Measurements from ENCODE around the gene DCUN1D2.
A peak's percentile ranks its signal among the peaks of the same experiment; 100 is the strongest.
"Not testable (repeated sequence)": the region's sequence is repeated elsewhere in the genome, so short reads cannot be mapped to it uniquely, and the experiment has no call there.

Gene DCUN1D2

GRCh38 chr13:113472355-113473025 is 18.0 kb downstream of the DCUN1D2 start:
- no peak for TF ChIP-seq POLR2A (IDR thresholded peaks at IDR 0.05; ENCODE audit: low read depth, low read length)
- FAIRE-seq (no peak), DNase-seq (ENCODE audit: insufficient read length, low spot score) (no peak)

GRCh38 chr13:113471844-113472243 is 18.7 kb downstream of the DCUN1D2 start:
- DNase-seq (ENCODE audit: insufficient read length, low spot score) (no peak), FAIRE-seq (no peak)
- TF ChIP-seq POLR2A (IDR thresholded peaks at IDR 0.05; ENCODE audit: low read depth, low read length): no peak

GRCh38 chr13:113470635-113471163 is 19.8 kb downstream of the DCUN1D2 start:
- DNase-seq (ENCODE audit: insufficient read length, low spot score); FAIRE-seq: not testable (repeated sequence)

GRCh38 chr13:113470073-113470472 is 20.4 kb downstream of the DCUN1D2 start:
- DNase-seq (ENCODE audit: insufficient read length, low spot score) (no peak), FAIRE-seq (no peak)
- TF ChIP-seq POLR2A (IDR thresholded peaks at IDR 0.05; ENCODE audit: low read depth, low read length): no peak

- no peak for DNase-seq (ENCODE audit: insufficient read length, low spot score)
- FAIRE-seq: no peak
- TF ChIP-seq POLR2A (IDR thresholded peaks at IDR 0.05; ENCODE audit: low read depth, low read length): no peak
Measured at GRCh38 chr13:113469582-113469981, 20.9 kb downstream of the DCUN1D2 start.

- DNase-seq (ENCODE audit: insufficient read length, low spot score) (no peak), FAIRE-seq (no peak)
- TF ChIP-seq POLR2A (IDR thresholded peaks at IDR 0.05; ENCODE audit: low read depth, low read length): no peak
Measured at GRCh38 chr13:113468472-113469201, 21.9 kb downstream of the DCUN1D2 start.

GRCh38 chr13:113468029-113468428 is 22.5 kb downstream of the DCUN1D2 start:
- DNase-seq (ENCODE audit: insufficient read length, low spot score) (no peak), FAIRE-seq (no peak)
- no peak for TF ChIP-seq POLR2A (IDR thresholded peaks at IDR 0.05; ENCODE audit: low read depth, low read length)

GRCh38 chr13:113466383-113466782 is 24.1 kb downstream of the DCUN1D2 start:
- FAIRE-seq (peak; percentile 6), DNase-seq (ENCODE audit: insufficient read length, low spot score) (no peak)
- no peak for TF ChIP-seq POLR2A (IDR thresholded peaks at IDR 0.05; ENCODE audit: low read depth, low read length)

- no peak for DNase-seq (ENCODE audit: insufficient read length, low spot score)
- no peak for TF ChIP-seq POLR2A (IDR thresholded peaks at IDR 0.05; ENCODE audit: low read depth, low read length)
- FAIRE-seq: no peak
Measured at GRCh38 chr13:113465300-113465699, 25.2 kb downstream of the DCUN1D2 start.

GRCh38 chr13:113464476-113464875 is 26.0 kb downstream of the DCUN1D2 start:
- TF ChIP-seq POLR2A (IDR thresholded peaks at IDR 0.05; ENCODE audit: low read depth, low read length): no peak
- FAIRE-seq (no peak), DNase-seq (ENCODE audit: insufficient read length, low spot score) (no peak)

GRCh38 chr13:113461022-113461751 is 29.3 kb downstream of the DCUN1D2 start:
- FAIRE-seq: no peak
- TF ChIP-seq POLR2A (IDR thresholded peaks at IDR 0.05; ENCODE audit: low read depth, low read length): no peak
- DNase-seq (ENCODE audit: insufficient read length, low spot score): no peak

GRCh38 chr13:113460599-113460998 is 29.9 kb downstream of the DCUN1D2 start:
- no peak for DNase-seq (ENCODE audit: insufficient read length, low spot score)
- FAIRE-seq: no peak
- TF ChIP-seq POLR2A (IDR thresholded peaks at IDR 0.05; ENCODE audit: low read depth, low read length): no peak

GRCh38 chr13:113460064-113460555 is 30.4 kb downstream of the DCUN1D2 start:
- no peak for FAIRE-seq
- no peak for DNase-seq (ENCODE audit: insufficient read length, low spot score)
- no peak for TF ChIP-seq POLR2A (IDR thresholded peaks at IDR 0.05; ENCODE audit: low read depth, low read length)
